NCI-H1105 treated with DMSO at 0.1 percent for 48 hours (cell line): ENCODE results near the gene ERCC1.

Experiments
- DNase-seq: peaks from one replicate; lab custom pipeline; 2025; lab: John Stamatoyannopoulos, UW

ERCC1 gene

GRCh38 chr19:45405435-45406225 lies 18.1 kb downstream of the ERCC1 start:
- DNase-seq, result peak; percentile 87

DNA sequence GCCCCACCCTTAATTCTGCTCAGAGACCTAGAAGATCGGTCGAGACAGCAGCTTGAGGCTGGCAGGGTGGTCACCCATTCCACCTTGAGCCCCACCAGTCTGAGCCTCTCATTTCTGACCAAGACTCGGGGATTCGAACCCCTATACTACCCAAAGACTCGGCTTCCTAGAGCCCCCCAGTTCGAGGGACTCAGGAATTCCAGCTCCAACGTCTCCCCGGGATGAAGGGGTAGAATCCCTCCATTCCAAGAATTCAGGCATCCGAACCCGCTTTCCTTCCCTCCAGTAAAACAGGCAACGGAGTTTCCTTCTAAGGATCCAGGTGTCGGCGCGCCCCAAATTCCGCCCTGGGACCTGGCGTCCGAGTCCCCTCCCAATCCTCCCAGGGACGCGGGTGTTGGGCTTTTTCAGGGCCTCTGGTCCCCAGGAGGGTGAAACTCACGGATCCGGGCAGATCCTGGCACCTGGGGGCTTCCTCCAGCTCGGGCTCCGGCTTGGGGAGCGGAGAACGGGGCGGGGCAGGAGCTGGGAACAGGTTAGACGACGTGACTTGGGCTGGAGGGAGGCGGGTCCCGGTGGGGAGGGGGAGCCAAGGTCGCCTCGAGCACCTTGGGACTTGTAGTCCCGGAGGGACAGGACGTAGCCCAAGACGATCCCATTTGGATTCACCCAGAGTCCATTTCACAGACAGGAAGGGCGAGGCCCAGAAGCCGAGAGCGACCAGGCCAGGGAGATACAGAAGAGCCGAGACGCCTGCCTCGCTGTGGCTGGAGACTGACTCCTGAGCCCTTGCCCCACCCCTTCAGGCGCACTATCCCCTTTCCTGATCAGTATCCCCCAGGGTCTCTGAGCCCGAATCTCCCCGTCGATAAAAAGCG lies 18.9 kb downstream of the ERCC1 start, which contains the start of gene PPP1R13L:
PPP1R13L (minus strand) TSS at position 513 of the 878 bp plus-strand sequence. CDS start 6,751 bp downstream, outside the sequence.
- peak; percentile 84 for DNase-seq

GRCh38 chr19:45403781-45404556 lies 19.7 kb downstream of the ERCC1 start:
- peak; percentile 49 for DNase-seq

- no peak for DNase-seq
These were observed 20.4 kb downstream of the ERCC1 start for GRCh38 chr19:45403272-45403671.

GRCh38 chr19:45402298-45403061 lies 21.2 kb downstream of the ERCC1 start:
- DNase-seq, result no peak

DNA sequence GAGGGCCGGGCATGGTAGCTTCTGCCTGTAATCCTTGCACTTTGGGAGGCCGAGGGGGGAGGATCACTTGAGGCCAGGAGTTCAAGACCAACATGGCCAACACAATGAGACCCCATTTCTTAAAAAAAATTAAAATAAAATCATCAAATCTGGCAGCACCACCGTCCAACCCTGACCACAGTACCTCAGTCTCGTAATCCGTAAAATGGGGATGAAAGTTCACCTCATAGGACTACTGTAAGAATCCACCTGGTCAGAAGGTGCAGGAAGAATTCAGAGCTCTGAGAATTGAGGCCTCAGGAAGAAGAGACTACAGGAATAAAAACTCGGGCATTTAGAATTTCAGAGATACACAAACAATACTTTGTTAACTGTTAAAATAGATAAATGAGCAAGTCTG lies 21.9 kb downstream of the ERCC1 start:
- DNase-seq, result no peak

GRCh38 chr19:45400192-45400591 lies 23.5 kb downstream of the ERCC1 start:
- peak; percentile 37 for DNase-seq

DNA sequence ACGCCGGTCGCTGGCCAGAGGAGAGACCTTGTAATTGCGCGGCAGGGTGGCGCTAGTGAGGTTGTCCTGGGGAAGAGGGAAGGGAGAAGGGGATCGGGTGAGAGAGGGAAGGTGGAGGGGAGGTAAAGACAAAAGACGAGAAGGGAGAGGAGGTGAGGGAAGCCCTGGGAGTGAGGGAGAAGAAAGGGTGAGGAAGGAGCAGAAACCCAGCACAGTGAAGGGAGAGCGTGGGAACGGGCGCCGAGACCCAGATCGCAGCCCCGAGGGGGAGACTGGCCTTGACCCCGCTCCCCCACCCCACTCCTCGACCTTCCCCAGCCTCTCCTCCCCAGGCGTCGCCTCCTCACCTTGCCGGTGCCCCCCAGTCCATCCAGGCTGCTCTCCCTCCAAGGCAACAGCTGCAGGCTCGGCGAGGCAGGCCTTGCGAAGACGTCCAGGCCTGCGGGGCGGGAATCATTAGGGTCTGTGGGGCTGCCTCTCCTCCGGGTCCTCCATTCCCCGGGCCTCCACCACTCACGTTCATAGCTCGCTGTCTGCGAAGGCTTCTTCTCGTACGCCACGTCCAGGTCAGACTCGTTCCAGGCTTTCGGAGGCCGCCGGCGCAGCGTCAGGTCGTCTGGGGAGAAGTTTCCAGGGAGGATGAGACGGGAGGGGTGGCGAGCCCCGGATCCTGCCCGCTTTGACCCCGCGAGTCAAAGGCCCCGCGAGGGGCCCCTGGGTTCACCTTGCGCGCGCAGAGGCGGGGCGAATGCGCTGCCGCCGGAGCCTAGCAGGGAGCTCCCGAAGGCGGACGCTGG lies 27.7 kb downstream of the ERCC1 start:
- no peak for DNase-seq

- DNase-seq, result no peak
These were observed 31.6 kb downstream of the ERCC1 start for GRCh38 chr19:45391871-45392665.

- no peak for DNase-seq
These were observed 32.4 kb downstream of the ERCC1 start for GRCh38 chr19:45391346-45391745.

DNA sequence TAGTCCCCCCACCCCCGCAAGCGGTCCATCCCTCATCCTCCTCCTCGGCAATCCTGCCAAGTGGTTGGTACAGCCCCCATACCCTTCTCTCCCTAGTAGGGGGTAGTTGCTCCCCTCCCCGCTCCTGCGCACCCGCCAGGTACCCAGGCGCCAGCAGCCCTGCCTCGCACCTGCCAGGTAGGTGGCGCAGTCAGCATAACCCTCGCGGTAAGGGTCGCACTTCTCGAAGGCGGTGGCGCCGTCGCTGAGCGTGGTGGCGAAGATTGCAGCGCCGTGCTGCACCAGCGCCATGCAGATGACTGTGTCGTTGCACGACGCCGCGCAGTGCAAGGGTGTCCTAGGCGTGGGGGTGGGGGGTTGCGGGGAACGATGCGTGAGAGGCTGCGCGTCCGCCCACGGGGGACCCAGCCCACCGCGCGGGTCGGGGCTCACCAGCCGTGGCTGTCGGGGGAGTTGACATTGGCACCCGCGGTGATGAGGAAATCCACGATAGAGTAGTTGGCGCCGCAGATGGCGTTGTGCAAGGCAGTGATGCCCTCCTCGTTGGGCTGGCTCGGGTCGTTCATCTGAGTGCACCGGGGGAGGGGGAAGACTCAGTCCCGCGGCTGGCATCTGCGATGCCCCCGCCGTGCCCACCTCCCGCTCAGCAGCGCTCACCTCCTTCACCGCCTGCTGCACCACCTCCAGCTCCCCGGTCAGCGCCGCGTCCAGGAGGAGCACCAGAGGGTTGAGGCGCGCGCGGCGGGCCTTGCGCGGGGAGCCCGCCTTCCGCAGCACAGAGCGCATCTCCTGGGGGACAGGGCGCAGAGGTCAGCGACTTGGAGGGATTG lies 38.1 kb downstream of the ERCC1 start:
- DNase-seq, result peak; percentile 59

GRCh38 chr19:45382426-45382825 lies 41.3 kb downstream of the ERCC1 start:
- no peak for DNase-seq

DNA sequence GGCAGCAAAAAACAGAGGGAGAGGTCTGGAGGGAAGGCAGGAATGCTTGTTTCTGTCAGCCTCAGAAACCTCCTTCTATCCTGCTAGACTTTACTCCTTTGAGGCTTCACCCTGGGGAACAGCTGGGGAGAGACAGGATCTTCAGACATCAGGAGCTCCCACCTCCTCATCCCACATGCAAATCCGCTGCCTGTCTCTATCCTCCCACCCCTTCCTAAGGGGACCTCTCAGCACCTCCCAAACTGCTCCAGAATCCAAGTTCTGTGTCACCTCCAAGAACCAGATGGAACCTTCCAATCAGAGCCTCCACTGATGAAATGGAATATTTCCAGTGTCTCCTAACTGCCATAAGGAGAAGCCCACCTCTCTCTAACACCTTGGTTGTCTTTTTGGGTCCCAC lies 43.6 kb downstream of the ERCC1 start:
- DNase-seq, result no peak

DNA sequence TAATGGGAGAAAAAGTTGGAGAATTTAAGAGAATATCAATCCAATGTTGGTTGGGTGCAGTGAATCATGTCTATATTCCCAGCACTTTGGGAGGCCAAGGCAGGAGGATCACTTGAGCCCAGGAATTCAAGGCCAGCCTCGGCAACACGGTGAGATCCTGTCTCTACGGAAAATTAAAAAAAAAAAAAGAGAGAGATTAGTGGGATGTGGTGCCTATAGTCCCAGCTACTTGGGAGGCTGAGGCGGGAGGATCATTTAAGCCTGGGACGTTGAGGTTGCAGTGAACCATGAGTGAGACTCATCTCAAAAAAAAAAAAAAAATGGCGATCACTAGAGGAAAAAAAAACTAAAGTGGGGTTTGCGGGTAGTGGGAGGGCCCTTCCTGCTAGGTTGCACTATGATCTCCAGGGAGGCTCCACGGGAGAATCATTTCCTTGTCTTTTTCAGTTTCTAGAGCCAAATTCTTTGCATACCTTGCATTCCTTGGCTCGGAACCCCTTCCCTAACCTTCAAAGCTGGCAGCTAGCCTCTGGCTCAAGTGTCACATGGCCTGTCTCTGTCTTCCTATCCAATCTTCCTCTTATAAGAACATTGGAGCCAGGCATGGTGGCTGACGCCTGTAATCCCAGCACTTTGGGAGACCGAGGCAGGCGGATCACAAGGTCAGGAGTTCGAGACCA lies 47.5 kb downstream of the ERCC1 start:
- DNase-seq, result no peak

- DNase-seq, result peak; percentile 96
These were observed 53.1 kb downstream of the ERCC1 start, which contains the start of gene ERCC2 for GRCh38 chr19:45370410-45371204. Gene ERCC2, minus strand, starts transcription at chr19:45370573. Its CDS starts 33 bp downstream, at chr19:45370540.

DNA sequence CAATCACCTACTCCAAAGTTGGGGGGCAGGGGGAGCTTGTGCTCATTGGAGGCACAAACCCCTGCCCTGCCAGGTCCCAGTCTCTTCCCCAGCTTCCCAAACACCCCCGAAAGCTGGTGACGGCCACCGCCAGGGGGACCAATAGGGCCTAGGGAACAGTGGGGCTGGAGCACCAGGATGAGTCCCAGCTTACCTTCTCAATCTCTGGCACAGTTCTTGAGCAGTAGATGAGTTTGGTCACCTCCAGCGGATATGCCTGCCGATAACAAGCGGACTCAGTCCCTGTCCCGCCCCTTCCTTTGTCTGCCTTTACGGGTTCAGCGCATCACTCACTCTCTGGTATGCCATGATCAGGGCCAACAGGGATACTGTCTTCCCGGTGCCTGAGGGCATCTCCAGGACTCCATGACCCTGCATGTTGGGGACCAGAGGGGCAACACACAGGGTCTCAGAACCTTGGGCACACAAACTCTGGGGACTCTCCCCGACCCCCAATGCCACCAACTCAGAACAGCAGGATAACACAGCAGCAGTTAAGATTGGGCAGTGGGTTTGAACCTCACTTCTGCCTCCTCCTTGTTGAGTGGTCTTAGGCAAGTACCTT lies 54.9 kb downstream of the ERCC1 start:
- DNase-seq, result no peak

DNA sequence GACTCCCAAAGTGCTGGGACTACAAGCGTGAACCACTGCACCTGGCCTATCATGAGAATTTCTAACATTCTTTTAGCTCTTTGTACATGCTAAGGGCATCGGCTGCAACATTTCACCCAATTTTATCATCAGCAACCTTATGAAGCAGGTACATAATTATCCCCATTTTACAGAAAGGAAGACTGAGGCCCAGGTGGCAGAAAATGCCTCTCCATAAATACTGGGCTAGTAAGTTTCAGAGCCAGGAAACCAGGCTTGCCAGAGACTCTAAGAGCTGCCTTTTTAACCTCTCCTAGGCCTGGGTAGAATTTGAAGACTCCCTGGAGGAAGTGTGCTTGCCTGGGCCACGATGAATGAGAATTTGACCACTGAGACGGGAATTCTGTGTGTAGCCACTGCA lies 55.6 kb downstream of the ERCC1 start:
- DNase-seq, result no peak
